Omental fat pad (tissue), 4 donors: ENCODE results near the gene WDR88. TPM values are rescaled to one million over a fixed set of nuclear protein-coding genes. Genes with fewer than 3 reads are reported as not detected.

Experiments used
- ATAC-seq: fragments of 150-250 bp; one replicate; pipeline ENCODE4 v1.9.1; 2016; ENCODE audit warnings: mild to moderate bottlenecking, moderate library complexity; ENCODE audit not compliant: low FRiP score
- DNase-seq: peaks from one replicate; pipeline ENCODE4 v3.0.0-alpha.2; 2019; ENCODE audit warnings: low spot score
- CTCF ChIP-seq, 3 donors: fragments of 450-650 bp; IDR thresholded peaks; one replicate each; pipeline ENCODE4 v1.5.1; 2016 to 2017; ENCODE audit warnings: antibody characterized with exemption in 3 of 3, mild to moderate bottlenecking in 3 of 3, moderate library complexity in 2 of 3
- total RNA-seq, 4 donors: library from RNA; depleted of rRNA; stranded (reverse); fragments of >200 nt; gene quantifications; one replicate each; pipeline ENCODE4 v1.1.0, GENCODE V29; 2016

The WDR88 gene
- total RNA-seq, 4 donors from 2014 or later, result not detected

- DNase-seq, result no peak
- no peak for ATAC-seq
- TF ChIP-seq CTCF (IDR thresholded peaks at IDR 0.05), result no peak
Observed at GRCh38 chr19:33191501-33191900, 59.6 kb downstream of the WDR88 start.

GRCh38 chr19:33192010-33192409 is 60.1 kb downstream of the WDR88 start:
- DNase-seq (no peak), ATAC-seq (no peak)
- TF ChIP-seq CTCF (IDR thresholded peaks at IDR 0.05), result no peak

- DNase-seq, result no peak
- no peak for ATAC-seq
- TF ChIP-seq CTCF (IDR thresholded peaks at IDR 0.05), result no peak
Observed at GRCh38 chr19:33193269-33193864, 61.5 kb downstream of the WDR88 start.

- ATAC-seq (peak; percentile 52), DNase-seq (no peak)
Observed at GRCh38 chr19:33193865-33194362, 62.0 kb downstream of the WDR88 start, which contains the start of gene LRP3. LRP3 (plus strand) TSS chr19:33194330; CDS start chr19:33194786, 456 bp downstream.

GRCh38 chr19:33194532-33194885 is 62.6 kb downstream of the WDR88 start:
- DNase-seq (no peak), ATAC-seq (peak; percentile 20)
- no peak for TF ChIP-seq CTCF (IDR thresholded peaks at IDR 0.05)

More at GRCh38 chr19:33193865-33194362, 62.0 kb downstream of the WDR88 start, which contains the start of gene LRP3:
- TF ChIP-seq CTCF (IDR thresholded peaks at IDR 0.05), result no peak

GRCh38 chr19:33194886-33195644 is 63.2 kb downstream of the WDR88 start:
- no peak for DNase-seq
- no peak for TF ChIP-seq CTCF (IDR thresholded peaks at IDR 0.05)
- peak; percentile 41 for ATAC-seq
